GM18858 (cell line): ENCODE results near the gene GRK6.
"Not testable (repeated sequence)": the region's sequence is repeated elsewhere in the genome, so short reads cannot be mapped to it uniquely, and the experiment has no call there.

Experiments
- ATAC-seq: cut with Tn5 transposase; IDR thresholded peaks from one replicate; pipeline ENCODE4 v1.9.1; 2021; ENCODE audit not compliant: unreplicated experiment

GRK6 gene

GRCh38 chr5:177397875-177398390, 28.5 kb upstream of the GRK6 start:
- ATAC-seq = no peak

- ATAC-seq = no peak
These were observed 26.2 kb upstream of the GRK6 start, which contains the start of gene PFN3 for GRCh38 chr5:177399997-177400868. Gene PFN3 (minus strand): TSS chr5:177400661. CDS start chr5:177400576, 85 bp downstream.

GRCh38 chr5:177402271-177403043, 24.0 kb upstream of the GRK6 start:
- no peak for ATAC-seq

- no peak for ATAC-seq
These were observed 23.2 kb upstream of the GRK6 start for GRCh38 chr5:177403102-177403791.

GRCh38 chr5:177403792-177404640, 22.5 kb upstream of the GRK6 start:
- peak; percentile 56 for ATAC-seq

GRCh38 chr5:177404641-177405179, 21.8 kb upstream of the GRK6 start:
- no peak for ATAC-seq

- no peak for ATAC-seq
These were observed 21.2 kb upstream of the GRK6 start for GRCh38 chr5:177405312-177405711.

- no peak for ATAC-seq
These were observed 20.7 kb upstream of the GRK6 start for GRCh38 chr5:177405805-177406204.

- no peak for ATAC-seq
These were observed 17.3 kb upstream of the GRK6 start, which contains the start of gene F12 for GRCh38 chr5:177409043-177409801. Gene F12 (minus strand): TSS chr5:177409564. CDS start chr5:177409527, 37 bp downstream.

- ATAC-seq = no peak
These were observed 15.9 kb upstream of the GRK6 start for GRCh38 chr5:177410575-177410974.

- no peak for ATAC-seq
These were observed 13.8 kb upstream of the GRK6 start for GRCh38 chr5:177412603-177413233.

- no peak for ATAC-seq
These were observed 12.0 kb upstream of the GRK6 start for GRCh38 chr5:177414481-177414880.

- ATAC-seq = not testable (repeated sequence)
These were observed 9.4 kb upstream of the GRK6 start for GRCh38 chr5:177417081-177417480.

GRCh38 chr5:177419046-177419445, 7.4 kb upstream of the GRK6 start:
- ATAC-seq = no peak

GRCh38 chr5:177420472-177420871, 6.0 kb upstream of the GRK6 start:
- not testable (repeated sequence) for ATAC-seq

- no peak for ATAC-seq
These were observed 5.2 kb upstream of the GRK6 start for GRCh38 chr5:177421062-177421798.

GRCh38 chr5:177423671-177424070, 2.8 kb upstream of the GRK6 start:
- ATAC-seq = no peak
